HL-60 (cell line): ENCODE measurements around the gene TEC.

Experiments
- DNase-seq, 2 experiments: peaks; one replicate each; pipeline ENCODE4 v3.0.0-alpha.2; 2010 to 2020; ENCODE audit warnings: low read depth in 1 of 2, low spot score in 1 of 2
- H3K27ac ChIP-seq: fragments of 250-450 bp; sonication (Bioruptor Pico); replicated peaks from 2 replicates; pipeline ENCODE4 v1.5.1; 2020; ENCODE audit warnings: mild to moderate bottlenecking, moderate library complexity
- H3K27me3 ChIP-seq: fragments of 250-450 bp; sonication (Bioruptor Pico); 2 replicates; pipeline ENCODE4 v1.5.1; 2021; ENCODE audit warnings: mild to moderate bottlenecking, moderate library complexity; ENCODE audit not compliant: insufficient read depth, poor library complexity, severe bottlenecking
- H3K4me3 ChIP-seq: replicated peaks from 2 replicates; pipeline ENCODE4 v1.5.1; 2011; ENCODE audit warnings: mild to moderate bottlenecking, control low read depth, low read length; ENCODE audit not compliant: insufficient read depth
- CTCF ChIP-seq: IDR thresholded peaks from one replicate; pipeline ENCODE4 v1.5.1; 2011; ENCODE audit warnings: low read length, control low read depth, inconsistent platforms; ENCODE audit not compliant: insufficient read depth
- GABPA ChIP-seq: IDR thresholded peaks from 2 replicates; pipeline ENCODE4 v1.6.1; 2012; ENCODE audit warnings: low read depth
- POLR2AphosphoS5 ChIP-seq: IDR thresholded peaks from 2 replicates; pipeline ENCODE4 v1.6.1; 2012; ENCODE audit warnings: low read depth
- REST ChIP-seq: IDR thresholded peaks from 2 replicates; pipeline ENCODE4 v1.6.1; 2012; ENCODE audit warnings: low read depth; ENCODE audit not compliant: insufficient replicate concordance
- SPI1 ChIP-seq: IDR thresholded peaks from 2 replicates; pipeline ENCODE4 v1.6.1; 2012; ENCODE audit warnings: low read depth, mild to moderate bottlenecking, borderline replicate concordance

TEC gene

GRCh38 chr4:48114412-48114811 lies 155.2 kb downstream of the TEC start:
- TF ChIP-seq GABPA (no peak), CTCF (no peak)
- Histone ChIP-seq H3K27me3 (no peaks in the 10 kb centered on the region), H3K27ac (no peak overlapping the region)

GRCh38 chr4:48112017-48112667 lies 157.5 kb downstream of the TEC start:
- H3K4me3 ChIP-seq, result no peak overlapping the region
- H3K27me3 ChIP-seq, result no peaks in the 10 kb centered on the region
- no peak overlapping the region for H3K27ac ChIP-seq
- no peak for DNase-seq
- TF ChIP-seq CTCF (no peak), SPI1 (no peak), POLR2AphosphoS5 (no peak), GABPA (no peak), REST (no peak)

More at GRCh38 chr4:48114412-48114811, 155.2 kb downstream of the TEC start:
- no peak for DNase-seq
- no peak overlapping the region for H3K4me3 ChIP-seq

- Histone ChIP-seq H3K27ac (no peak overlapping the region), H3K4me3 (no peak overlapping the region), H3K27me3 (no peaks in the 10 kb centered on the region)
- DNase-seq, result no peak
- no peak for TF ChIP-seq CTCF
- TF ChIP-seq SPI1, result no peak
- no peak for TF ChIP-seq GABPA
- no peak for TF ChIP-seq POLR2AphosphoS5
- TF ChIP-seq REST, result no peak
These were observed 159.1 kb downstream of the TEC start for GRCh38 chr4:48110452-48110978.
